NB4 (cell line): ENCODE results near the gene CCDC91.

ENCODE experiments used
- DNase-seq: peaks from one replicate; pipeline ENCODE4 v3.0.0; 2010; ENCODE audit warnings: low read depth
- H3K4me3 ChIP-seq: one replicate; pipeline ENCODE4 v1.5.1; 2011; ENCODE audit warnings: mild to moderate bottlenecking, low read depth, low read length, moderate library complexity
- MYC ChIP-seq: IDR thresholded peaks from 2 replicates; pipeline ENCODE4 v1.6.1; 2011; ENCODE audit warnings: low read depth, low read length
- POLR2A ChIP-seq: IDR thresholded peaks from 2 replicates; pipeline ENCODE4 v1.6.1; 2011; ENCODE audit warnings: mild to moderate bottlenecking; ENCODE audit not compliant: insufficient read length; ENCODE audit errors: extremely low read depth
- TF ChIP-seq, protein P1 (sequence below): IDR thresholded peaks from one replicate; pipeline ENCODE4 v1.5.1; 2012; ENCODE audit warnings: low read depth, low read length
- TF ChIP-seq, protein P2 (sequence below): IDR thresholded peaks from 2 replicates; pipeline ENCODE4 v1.6.1; 2011; ENCODE audit warnings: low read depth, low read length

The CCDC91 gene

DNA sequence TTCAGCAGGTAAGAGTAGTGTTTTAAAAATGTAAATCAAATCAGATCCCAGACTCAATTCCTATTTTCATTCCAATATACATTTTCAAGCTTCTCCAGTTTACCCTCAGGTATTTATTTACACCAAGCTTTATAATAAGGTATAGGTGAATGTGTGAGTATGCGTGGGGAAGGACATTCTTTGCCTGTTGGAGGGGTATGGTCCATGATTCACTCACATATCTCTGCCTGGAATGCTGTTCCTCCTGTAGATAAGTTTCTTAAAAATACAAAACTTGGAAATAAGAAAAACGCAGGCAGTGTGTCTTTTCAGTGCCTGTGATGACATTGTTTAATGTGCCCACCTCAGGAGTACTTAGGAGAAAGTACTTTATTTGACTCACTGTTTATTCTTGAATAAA is 118.6 kb downstream of the CCDC91 start:
- TF ChIP-seq, protein P1, sequence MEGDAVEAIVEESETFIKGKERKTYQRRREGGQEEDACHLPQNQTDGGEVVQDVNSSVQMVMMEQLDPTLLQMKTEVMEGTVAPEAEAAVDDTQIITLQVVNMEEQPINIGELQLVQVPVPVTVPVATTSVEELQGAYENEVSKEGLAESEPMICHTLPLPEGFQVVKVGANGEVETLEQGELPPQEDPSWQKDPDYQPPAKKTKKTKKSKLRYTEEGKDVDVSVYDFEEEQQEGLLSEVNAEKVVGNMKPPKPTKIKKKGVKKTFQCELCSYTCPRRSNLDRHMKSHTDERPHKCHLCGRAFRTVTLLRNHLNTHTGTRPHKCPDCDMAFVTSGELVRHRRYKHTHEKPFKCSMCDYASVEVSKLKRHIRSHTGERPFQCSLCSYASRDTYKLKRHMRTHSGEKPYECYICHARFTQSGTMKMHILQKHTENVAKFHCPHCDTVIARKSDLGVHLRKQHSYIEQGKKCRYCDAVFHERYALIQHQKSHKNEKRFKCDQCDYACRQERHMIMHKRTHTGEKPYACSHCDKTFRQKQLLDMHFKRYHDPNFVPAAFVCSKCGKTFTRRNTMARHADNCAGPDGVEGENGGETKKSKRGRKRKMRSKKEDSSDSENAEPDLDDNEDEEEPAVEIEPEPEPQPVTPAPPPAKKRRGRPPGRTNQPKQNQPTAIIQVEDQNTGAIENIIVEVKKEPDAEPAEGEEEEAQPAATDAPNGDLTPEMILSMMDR: no peak
- TF ChIP-seq, protein P2, sequence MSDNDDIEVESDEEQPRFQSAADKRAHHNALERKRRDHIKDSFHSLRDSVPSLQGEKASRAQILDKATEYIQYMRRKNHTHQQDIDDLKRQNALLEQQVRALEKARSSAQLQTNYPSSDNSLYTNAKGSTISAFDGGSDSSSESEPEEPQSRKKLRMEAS: no peak
- TF ChIP-seq MYC (no peak), POLR2A (no peak)
- H3K4me3 ChIP-seq: no peak overlapping the region
- DNase-seq: no peak

DNA sequence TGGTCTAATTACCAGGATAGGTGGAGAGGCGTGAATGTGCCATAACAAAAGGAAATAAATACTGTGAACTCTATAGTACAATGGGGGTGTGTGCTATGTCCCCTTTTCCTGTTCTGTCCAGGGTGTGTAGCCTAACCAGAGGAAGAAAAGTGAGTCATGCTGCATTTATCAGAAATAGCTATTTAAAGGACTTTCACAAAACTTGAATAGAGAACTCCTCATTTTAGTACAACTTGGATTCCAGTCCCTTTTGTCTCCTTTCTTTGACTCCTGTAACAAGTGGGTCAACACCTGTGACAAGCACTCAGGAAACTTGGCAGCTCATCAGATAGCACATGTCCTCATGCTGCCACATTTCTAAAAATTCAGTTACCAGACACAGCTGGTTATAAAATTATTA is 123.4 kb downstream of the CCDC91 start:
- DNase-seq: peak; percentile 21
- no peak overlapping the region for H3K4me3 ChIP-seq
- TF ChIP-seq, protein P1: no peak
- TF ChIP-seq, protein P2: no peak
- TF ChIP-seq POLR2A (no peak), MYC (no peak)

DNA sequence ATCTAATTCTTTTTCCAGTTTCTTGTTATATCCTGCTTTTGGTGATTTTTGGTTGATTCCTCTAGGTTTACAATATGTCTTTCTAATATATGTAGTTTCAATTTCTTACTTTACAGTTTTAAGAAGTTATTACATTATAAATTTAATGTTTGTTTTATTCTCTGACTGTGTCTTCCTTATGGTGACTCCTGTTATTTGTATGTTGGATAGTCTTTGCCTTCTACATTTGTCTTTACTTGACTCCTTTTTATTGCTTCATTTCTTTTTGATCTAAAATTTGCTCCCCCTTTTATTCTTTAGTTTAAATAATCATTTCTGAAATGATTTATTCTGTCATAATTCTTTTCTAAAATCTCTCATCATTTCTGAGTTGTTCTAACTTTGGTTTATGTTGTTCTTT is 125.8 kb downstream of the CCDC91 start:
- DNase-seq: no peak
- H3K4me3 ChIP-seq: no peak overlapping the region
- TF ChIP-seq, protein P2: no peak
- TF ChIP-seq, protein P1: no peak
- TF ChIP-seq MYC (no peak), POLR2A (no peak)

DNA sequence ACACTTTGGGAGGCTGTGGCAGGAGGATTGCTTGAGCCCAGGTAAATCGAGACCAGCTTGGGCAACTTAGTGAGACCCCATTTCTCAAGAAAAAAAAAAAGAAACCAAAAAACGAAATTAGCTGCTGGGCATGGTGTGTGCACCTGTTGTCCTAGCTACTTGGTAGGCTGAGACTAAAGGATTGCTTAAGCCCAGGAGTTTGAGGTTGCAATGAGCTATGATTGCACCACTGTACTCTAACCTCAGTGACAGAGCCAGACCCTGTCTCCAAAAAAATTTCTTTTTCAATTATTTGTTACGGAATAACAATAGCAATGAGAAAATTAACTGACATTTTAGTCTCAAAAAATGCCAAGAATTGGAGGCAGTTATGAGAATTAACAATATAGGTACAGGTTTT is 128.0 kb downstream of the CCDC91 start:
- DNase-seq: peak; percentile 27
- no peak overlapping the region for H3K4me3 ChIP-seq
- TF ChIP-seq, protein P1: no peak
- no peak for TF ChIP-seq MYC
- TF ChIP-seq, protein P2: no peak
- TF ChIP-seq POLR2A: no peak

DNA sequence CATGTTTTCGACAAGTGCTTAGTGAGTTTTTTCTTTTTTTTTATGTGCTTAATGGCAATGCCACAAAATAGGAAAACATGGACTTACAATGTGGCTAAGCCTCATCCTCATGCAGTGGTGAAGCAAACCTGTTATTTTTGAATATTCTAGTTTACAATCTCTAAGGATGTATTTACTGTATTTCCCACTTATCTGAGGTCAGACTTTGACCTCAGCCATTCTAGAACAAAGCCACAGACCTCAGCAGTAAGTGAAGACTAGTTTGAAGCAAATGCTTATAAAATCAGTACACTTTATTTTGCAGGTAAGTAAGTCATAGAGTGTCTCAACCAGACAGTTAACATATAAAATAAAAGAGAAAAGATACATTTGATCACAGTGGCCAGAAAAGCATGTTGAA is 130.1 kb downstream of the CCDC91 start:
- TF ChIP-seq MYC: no peak
- TF ChIP-seq POLR2A: no peak
- TF ChIP-seq, protein P1: no peak
- TF ChIP-seq, protein P2: no peak
- no peak overlapping the region for H3K4me3 ChIP-seq
- DNase-seq: no peak

DNA sequence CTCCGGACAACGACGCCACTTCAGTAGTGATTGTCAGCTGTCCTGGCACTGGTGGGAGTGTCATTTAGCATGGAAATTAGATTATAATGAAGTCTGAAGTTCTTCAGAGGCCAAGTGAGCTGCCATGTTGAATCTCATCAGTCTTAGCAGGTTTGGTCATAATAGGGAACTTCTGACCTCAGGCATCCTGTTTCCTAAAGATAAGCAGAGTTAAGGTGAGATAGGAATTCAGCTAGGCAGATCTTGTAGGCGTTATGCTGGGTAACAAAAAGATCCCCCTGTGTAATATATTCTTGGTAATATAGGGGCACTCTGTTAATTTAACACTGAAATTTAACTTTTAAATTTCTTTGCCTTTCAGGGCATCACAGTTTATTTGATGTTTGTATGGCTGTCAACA is 137.5 kb downstream of the CCDC91 start:
- no peak for DNase-seq
- TF ChIP-seq, protein P2: no peak
- TF ChIP-seq MYC: no peak
- TF ChIP-seq POLR2A: no peak
- TF ChIP-seq, protein P1: no peak
- no peak overlapping the region for H3K4me3 ChIP-seq
